Upper lobe of right lung (tissue), 1 donor: ENCODE results near the gene VCAN. TPM values are rescaled to one million over a fixed set of nuclear protein-coding genes. Genes with fewer than 3 reads are reported as not detected.
A peak's percentile ranks its signal among the peaks of the same experiment; 100 is the strongest.

Experiments
- ATAC-seq: fragments of 200-7000 bp; cut with Tn5 transposase; one replicate; pipeline ENCODE4 v1.9.1; 2020; ENCODE audit warnings: mild to moderate bottlenecking, moderate library complexity
- DNase-seq: peaks from one replicate; pipeline ENCODE4 v3.0.0-alpha.2; 2020
- H3K27ac ChIP-seq: fragments of 200-600 bp; one replicate; pipeline ENCODE4 v1.8.0; 2022
- H3K27me3 ChIP-seq: fragments of 200-600 bp; one replicate; pipeline ENCODE4 v1.8.0; 2022; ENCODE audit warnings: mild to moderate bottlenecking
- H3K36me3 ChIP-seq: fragments of 200-600 bp; one replicate; pipeline ENCODE4 v1.8.0; 2022
- H3K4me1 ChIP-seq: fragments of 200-600 bp; one replicate; pipeline ENCODE4 v1.8.0; 2022
- H3K4me3 ChIP-seq: fragments of 200-600 bp; one replicate; pipeline ENCODE4 v1.8.0; 2022; ENCODE audit warnings: mild to moderate bottlenecking
- H3K9me3 ChIP-seq: fragments of 200-600 bp; one replicate; pipeline ENCODE4 v1.8.0; 2022
- intact Hi-C: fragments of 100-400 bp; cut with DNase I; formaldehyde crosslinking; loops from one replicate; pipeline ENCODE4 v1.11.0; 2022
- total RNA-seq: library from RNA; stranded (reverse); fragmentation: NEBNext Ultra II Directional; extraction: Animal tissue kit (Norgen Biotek cat#: 25700); gene quantifications from one replicate; pipeline ENCODE4 v1.2.1, GENCODE V29; 2021
- TF ChIP-seq, protein P1 (sequence below): fragments of 200-600 bp; IDR thresholded peaks from one replicate; pipeline ENCODE4 v1.8.0; 2022; ENCODE audit warnings: antibody characterized with exemption
- donor health status: DM: no; HTN: yes; CAD: no; lungs with severe emphysema.

VCAN gene
- total RNA-seq, 1 donor from 2014 or later = 90.0 TPM

DNA sequence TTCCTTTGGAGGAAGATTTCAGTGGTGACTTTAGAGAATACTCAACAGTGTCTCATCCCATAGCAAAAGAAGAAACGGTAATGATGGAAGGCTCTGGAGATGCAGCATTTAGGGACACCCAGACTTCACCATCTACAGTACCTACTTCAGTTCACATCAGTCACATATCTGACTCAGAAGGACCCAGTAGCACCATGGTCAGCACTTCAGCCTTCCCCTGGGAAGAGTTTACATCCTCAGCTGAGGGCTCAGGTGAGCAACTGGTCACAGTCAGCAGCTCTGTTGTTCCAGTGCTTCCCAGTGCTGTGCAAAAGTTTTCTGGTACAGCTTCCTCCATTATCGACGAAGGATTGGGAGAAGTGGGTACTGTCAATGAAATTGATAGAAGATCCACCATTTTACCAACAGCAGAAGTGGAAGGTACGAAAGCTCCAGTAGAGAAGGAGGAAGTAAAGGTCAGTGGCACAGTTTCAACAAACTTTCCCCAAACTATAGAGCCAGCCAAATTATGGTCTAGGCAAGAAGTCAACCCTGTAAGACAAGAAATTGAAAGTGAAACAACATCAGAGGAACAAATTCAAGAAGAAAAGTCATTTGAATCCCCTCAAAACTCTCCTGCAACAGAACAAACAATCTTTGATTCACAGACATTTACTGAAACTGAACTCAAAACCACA lies 67.4 kb downstream of the VCAN start:
- Histone ChIP-seq H3K36me3 (no peaks in the 10 kb centered on the region), H3K27ac (no peak overlapping the region), H3K4me3 (no peak overlapping the region), H3K27me3 (no peaks in the 10 kb centered on the region), H3K9me3 (no peaks in the 10 kb centered on the region), H3K4me1 (peaks cover 2% of the 10 kb centered on the region)
- DNase-seq = no peak
- intact Hi-C loops = no loop called here
- ATAC-seq = peak; percentile 58
- TF ChIP-seq, protein P1, sequence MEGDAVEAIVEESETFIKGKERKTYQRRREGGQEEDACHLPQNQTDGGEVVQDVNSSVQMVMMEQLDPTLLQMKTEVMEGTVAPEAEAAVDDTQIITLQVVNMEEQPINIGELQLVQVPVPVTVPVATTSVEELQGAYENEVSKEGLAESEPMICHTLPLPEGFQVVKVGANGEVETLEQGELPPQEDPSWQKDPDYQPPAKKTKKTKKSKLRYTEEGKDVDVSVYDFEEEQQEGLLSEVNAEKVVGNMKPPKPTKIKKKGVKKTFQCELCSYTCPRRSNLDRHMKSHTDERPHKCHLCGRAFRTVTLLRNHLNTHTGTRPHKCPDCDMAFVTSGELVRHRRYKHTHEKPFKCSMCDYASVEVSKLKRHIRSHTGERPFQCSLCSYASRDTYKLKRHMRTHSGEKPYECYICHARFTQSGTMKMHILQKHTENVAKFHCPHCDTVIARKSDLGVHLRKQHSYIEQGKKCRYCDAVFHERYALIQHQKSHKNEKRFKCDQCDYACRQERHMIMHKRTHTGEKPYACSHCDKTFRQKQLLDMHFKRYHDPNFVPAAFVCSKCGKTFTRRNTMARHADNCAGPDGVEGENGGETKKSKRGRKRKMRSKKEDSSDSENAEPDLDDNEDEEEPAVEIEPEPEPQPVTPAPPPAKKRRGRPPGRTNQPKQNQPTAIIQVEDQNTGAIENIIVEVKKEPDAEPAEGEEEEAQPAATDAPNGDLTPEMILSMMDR = no peak

DNA sequence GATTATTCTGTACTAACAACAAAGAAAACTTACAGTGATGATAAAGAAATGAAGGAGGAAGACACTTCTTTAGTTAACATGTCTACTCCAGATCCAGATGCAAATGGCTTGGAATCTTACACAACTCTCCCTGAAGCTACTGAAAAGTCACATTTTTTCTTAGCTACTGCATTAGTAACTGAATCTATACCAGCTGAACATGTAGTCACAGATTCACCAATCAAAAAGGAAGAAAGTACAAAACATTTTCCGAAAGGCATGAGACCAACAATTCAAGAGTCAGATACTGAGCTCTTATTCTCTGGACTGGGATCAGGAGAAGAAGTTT lies 67.9 kb downstream of the VCAN start:
- no peak for DNase-seq
- H3K9me3 ChIP-seq = no peaks in the 10 kb centered on the region
- H3K4me3 ChIP-seq = no peak overlapping the region
- H3K36me3 ChIP-seq = no peaks in the 10 kb centered on the region
- H3K27me3 ChIP-seq = no peaks in the 10 kb centered on the region
- no peak overlapping the region for H3K27ac ChIP-seq
- TF ChIP-seq, protein P1 = no peak
- H3K4me1 ChIP-seq = peaks cover 2% of the 10 kb centered on the region
- intact Hi-C loops = no loop called here
- no peak for ATAC-seq

DNA sequence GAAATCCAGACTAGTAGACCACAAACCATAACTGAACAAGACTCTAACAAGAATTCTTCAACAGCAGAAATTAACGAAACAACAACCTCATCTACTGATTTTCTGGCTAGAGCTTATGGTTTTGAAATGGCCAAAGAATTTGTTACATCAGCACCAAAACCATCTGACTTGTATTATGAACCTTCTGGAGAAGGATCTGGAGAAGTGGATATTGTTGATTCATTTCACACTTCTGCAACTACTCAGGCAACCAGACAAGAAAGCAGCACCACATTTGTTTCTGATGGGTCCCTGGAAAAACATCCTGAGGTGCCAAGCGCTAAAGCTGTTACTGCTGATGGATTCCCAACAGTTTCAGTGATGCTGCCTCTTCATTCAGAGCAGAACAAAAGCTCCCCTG lies 68.6 kb downstream of the VCAN start:
- DNase-seq (no peak), ATAC-seq (no peak)
- H3K27me3 ChIP-seq = no peaks in the 10 kb centered on the region
- H3K27ac ChIP-seq = no peak overlapping the region
- TF ChIP-seq, protein P1 = no peak
- intact Hi-C loops = no loop called here
- H3K9me3 ChIP-seq = no peaks in the 10 kb centered on the region
- H3K4me1 ChIP-seq = peaks cover 2% of the 10 kb centered on the region
- no peaks in the 10 kb centered on the region for H3K36me3 ChIP-seq
- H3K4me3 ChIP-seq = no peak overlapping the region

DNA sequence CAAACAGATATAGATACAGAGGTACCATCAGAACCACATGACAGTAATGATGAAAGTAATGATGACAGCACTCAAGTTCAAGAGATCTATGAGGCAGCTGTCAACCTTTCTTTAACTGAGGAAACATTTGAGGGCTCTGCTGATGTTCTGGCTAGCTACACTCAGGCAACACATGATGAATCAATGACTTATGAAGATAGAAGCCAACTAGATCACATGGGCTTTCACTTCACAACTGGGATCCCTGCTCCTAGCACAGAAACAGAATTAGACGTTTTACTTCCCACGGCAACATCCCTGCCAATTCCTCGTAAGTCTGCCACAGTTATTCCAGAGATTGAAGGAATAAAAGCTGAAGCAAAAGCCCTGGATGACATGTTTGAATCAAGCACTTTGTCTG lies 69.2 kb downstream of the VCAN start:
- DNase-seq (no peak), ATAC-seq (no peak)
- Histone ChIP-seq H3K27me3 (no peaks in the 10 kb centered on the region), H3K4me1 (peaks cover 2% of the 10 kb centered on the region), H3K36me3 (no peaks in the 10 kb centered on the region), H3K4me3 (no peak overlapping the region), H3K27ac (no peak overlapping the region), H3K9me3 (no peaks in the 10 kb centered on the region)
- TF ChIP-seq, protein P1 = no peak
- intact Hi-C loops = no loop called here

DNA sequence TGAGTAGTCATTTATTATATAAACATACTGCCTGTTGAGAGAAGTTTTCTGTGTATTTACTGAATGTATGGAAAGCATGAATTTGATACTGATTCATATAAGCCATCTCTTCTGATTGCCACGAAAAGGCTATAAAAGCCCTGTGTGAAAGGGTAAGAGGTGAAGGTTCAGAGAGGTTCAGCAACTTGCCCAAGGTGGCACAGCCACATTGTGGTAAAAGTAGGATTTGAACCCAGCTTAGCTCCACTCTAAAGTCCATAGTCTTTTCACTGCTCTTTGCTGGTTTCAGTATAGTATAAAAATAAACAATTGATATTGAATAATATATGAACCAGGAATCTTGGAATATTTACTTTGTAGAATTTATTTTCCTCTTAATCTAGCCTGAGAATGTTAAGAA lies 71.3 kb downstream of the VCAN start:
- no peak for ATAC-seq

More for the DNA sequence above, 71.3 kb downstream of the VCAN start:
- Histone ChIP-seq H3K9me3 (no peaks in the 10 kb centered on the region), H3K4me1 (peaks cover 2% of the 10 kb centered on the region), H3K4me3 (no peak overlapping the region), H3K27ac (no peak overlapping the region), H3K27me3 (no peaks in the 10 kb centered on the region), H3K36me3 (no peaks in the 10 kb centered on the region)
- intact Hi-C loops = no loop called here
- TF ChIP-seq, protein P1 = no peak
- DNase-seq = no peak
